SK-N-SH treated with all-trans-retinoic acid at 6 μM for 48 hours (cell line): Measurements from ENCODE around the gene HELZ2.

Source experiments
- OSR1 ChIP-seq: fragments of 250-450 bp; sonication (Bioruptor Pico); IDR thresholded peaks from 2 replicates; pipeline ENCODE4 v1.8.0; 2022; ENCODE audit warnings: moderate library complexity, mild to moderate bottlenecking, inconsistent platforms
- PATZ1 ChIP-seq: fragments of 250-450 bp; sonication (Bioruptor Pico); IDR thresholded peaks from 2 replicates; pipeline ENCODE4 v1.8.0; 2020; ENCODE audit warnings: mild to moderate bottlenecking, moderate library complexity, borderline replicate concordance
- POU6F1 ChIP-seq: fragments of 250-450 bp; sonication (Bioruptor Pico); IDR thresholded peaks from 2 replicates; pipeline ENCODE4 v1.8.0; 2021; ENCODE audit warnings: low read depth, mild to moderate bottlenecking, moderate library complexity, borderline replicate concordance
- PPARA ChIP-seq: fragments of 250-450 bp; sonication (Bioruptor Pico); IDR thresholded peaks from 2 replicates; pipeline ENCODE4 v1.5.0; 2020; ENCODE audit warnings: mild to moderate bottlenecking, borderline replicate concordance
- RARB ChIP-seq: fragments of 250-450 bp; sonication (Bioruptor Pico); IDR thresholded peaks from 2 replicates; pipeline ENCODE4 v1.8.0; 2021; ENCODE audit warnings: mild to moderate bottlenecking, moderate library complexity
- SNAI2 ChIP-seq: fragments of 250-450 bp; sonication (Bioruptor Pico); IDR thresholded peaks from 2 replicates; pipeline ENCODE4 v1.5.0; 2020; ENCODE audit warnings: mild to moderate bottlenecking, moderate library complexity
- TCF4 ChIP-seq: fragments of 250-450 bp; sonication (Bioruptor Pico); IDR thresholded peaks from 2 replicates; pipeline ENCODE4 v1.8.0; 2021; ENCODE audit warnings: mild to moderate bottlenecking, moderate library complexity, borderline replicate concordance
- TOX ChIP-seq: fragments of 250-450 bp; sonication (Bioruptor Pico); IDR thresholded peaks from 2 replicates; pipeline ENCODE4 v1.8.0; 2021; ENCODE audit warnings: mild to moderate bottlenecking, moderate library complexity, borderline replicate concordance
- TSHZ2 ChIP-seq: fragments of 250-450 bp; sonication (Bioruptor Pico); IDR thresholded peaks from 2 replicates; pipeline ENCODE4 v1.5.0; 2020; ENCODE audit warnings: mild to moderate bottlenecking, moderate library complexity
- ZC3H10 ChIP-seq: fragments of 250-450 bp; sonication (Bioruptor Pico); IDR thresholded peaks from 2 replicates; pipeline ENCODE4 v1.5.1; 2021; ENCODE audit warnings: mild to moderate bottlenecking, moderate library complexity
- ZFP3 ChIP-seq: fragments of 250-450 bp; sonication (Bioruptor Pico); IDR thresholded peaks from 2 replicates; pipeline ENCODE4 v1.5.0; 2020; ENCODE audit warnings: mild to moderate bottlenecking, moderate library complexity
- ZNF565 ChIP-seq: fragments of 450-650 bp; formaldehyde crosslinking; conservative IDR thresholded peaks from 2 replicates; pipeline ENCODE4 v1.5.0; 2020; ENCODE audit warnings: low read depth, mild to moderate bottlenecking, moderate library complexity
- ZNF8 ChIP-seq: fragments of 450-650 bp; formaldehyde crosslinking; IDR thresholded peaks from 2 replicates; pipeline ENCODE4 v1.5.0; 2020; ENCODE audit warnings: mild to moderate bottlenecking, moderate library complexity

- TF ChIP-seq ZNF565 (CRISPR knock-in tag) (no peak), PATZ1 (CRISPR knock-in tag) (no peak), RARB (no peak), OSR1 (CRISPR knock-in tag) (no peak), SNAI2 (CRISPR knock-in tag) (no peak), ZNF8 (CRISPR knock-in tag) (no peak), POU6F1 (CRISPR knock-in tag) (no peak), TCF4 (no peak), PPARA (CRISPR knock-in tag) (no peak), ZFP3 (CRISPR knock-in tag) (no peak), TSHZ2 (CRISPR knock-in tag) (no peak), ZC3H10 (CRISPR knock-in tag) (no peak), TOX (CRISPR knock-in tag) (no peak)
These were observed 25.5 kb downstream of the HELZ2 start for GRCh38 chr20:63548542-63548941.
